Adrenal gland (tissue), 12 donors: ENCODE measurements around the gene GID4. TPM values are rescaled to one million over a fixed set of nuclear protein-coding genes. Genes with fewer than 3 reads are reported as not detected.

ENCODE experiments used
- DNase-seq, 7 donors: peaks; one replicate each; pipeline ENCODE4 v3.0.0-alpha.2; 2019 to 2020
- H3K27ac ChIP-seq, 5 donors: fragments of 200-600 bp; sonication (generic) in 4 of 5; 1 replicate in 3 of 5; 2 replicates in 2 of 5; pipeline versions ENCODE4 v1.5.1 to v1.8.0; 2016 to 2020; ENCODE audit warnings: mild to moderate bottlenecking in 1 of 5
- H3K27me3 ChIP-seq: fragments of 200-600 bp; 2 replicates; pipeline ENCODE4 v1.8.0; 2021
- H3K36me3 ChIP-seq, 2 donors: fragments of 200-600 bp; replicated peaks in 1 of 2; 1 replicate in 1 of 2; 2 replicates in 1 of 2; pipeline versions ENCODE4 v1.5.1 to v1.8.0; 2018 to 2022
- H3K4me1 ChIP-seq, 2 donors: fragments of 200-600 bp; replicated peaks in 1 of 2; 1 replicate in 1 of 2; 2 replicates in 1 of 2; pipeline versions ENCODE4 v1.5.1 to v1.8.0; 2018 to 2021
- H3K4me3 ChIP-seq, 4 donors: fragments of 200-600 bp; sonication (generic) in 3 of 4; one replicate each; pipeline ENCODE4 v1.5.1; 2016 to 2018
- H3K9me3 ChIP-seq, 3 donors: fragments of 200-600 bp; sonication (generic) in 1 of 3; replicated peaks in 1 of 3; 1 replicate in 2 of 3; 2 replicates in 1 of 3; pipeline versions ENCODE4 v1.5.1 to v1.8.0; 2016 to 2021
- CTCF ChIP-seq, 6 experiments: fragments of 450-650 bp in 4 of 6; fragments of 200-600 bp in 2 of 6; sonication (generic) in 1 of 6; IDR thresholded peaks; 1 replicate in 5 of 6; 2 replicates in 1 of 6; pipeline versions ENCODE4 v1.5.1 to v1.8.0; 2016 to 2021; ENCODE audit warnings: antibody characterized with exemption in 6 of 6, mild to moderate bottlenecking in 2 of 6, moderate library complexity in 1 of 6
- POLR2A ChIP-seq, 2 donors: fragments of 450-650 bp; IDR thresholded peaks; one replicate each; pipeline ENCODE4 v1.6.1; 2017; ENCODE audit warnings: antibody characterized with exemption in 2 of 2, mild to moderate bottlenecking in 2 of 2, moderate library complexity in 1 of 2
- WGBS, 4 donors: extraction: QIAGEN DNeasy Blood & Tissue Kit in 2 of 4; methylation state at CpG; one replicate each; pipeline versions ENCODE4 v1.1.5 to v1.1.7; 2013 to 2017; 5-methylcytosine and 5-hydroxymethylcytosine counted together
- intact Hi-C, 2 donors: fragments of 100-400 bp; cut with DNase I; formaldehyde crosslinking; loops; one replicate each; pipeline versions ENCODE4 v1.14.1 to v1.15.0; 2022 to 2023
- polyA plus RNA-seq, 3 donors: library from polyadenylated mRNA; stranded (reverse); fragments of 200-250 nt in 2 of 3; fragments of 350-450 nt in 1 of 3; fragmentation: Illumina TruSeq in 1 of 3; extraction: RNeasy Lipid Tissue Mini Kit (QIAGEN cat#74804) in 1 of 3; gene quantifications; one replicate each; pipeline ENCODE4 v1.2.3, GENCODE V29; 2013 to 2014
- total RNA-seq, 9 donors: library from RNA; depleted of rRNA in 4 of 9; stranded (reverse); fragments of >200 nt in 4 of 9; fragments of 120-200 nt in 1 of 9; fragmentation: NEBNext Ultra II Directional in 1 of 9; extraction: Animal tissue kit (Norgen Biotek cat#: 25700) in 1 of 9; gene quantifications; one replicate each; pipeline versions ENCODE4 v1.1.0 to v1.2.4, GENCODE V29; 2013 to 2023
- donor health status: healthy with polysubstance abuse.
- donor health status: Bipolar disorder and iron deficiency.
- donor health status: DM: yes; HTN: yes; CAD: no.
- donor health status: DM: no; HTN: no; CAD: no.
- donor health status: DM: no; HTN: no; CAD: no.
- donor health status: DM: yes; HTN: yes; CAD: no.

The GID4 gene
- total and polyA plus RNA-seq, 12 donors: 4.2 to 16.7 (median 9.7) TPM

- H3K9me3 ChIP-seq: no peaks in the 10 kb centered on the region
- H3K27me3 ChIP-seq: no peaks in the 10 kb centered on the region
- WGBS, 4 donors: 64 to 90% (median 86%) methylated on average over 2 to 8 of the region's 8 CpGs
- H3K27ac ChIP-seq: no peak overlapping the region
- H3K4me3 ChIP-seq: no peak overlapping the region
- no peaks in the 10 kb centered on the region for H3K36me3 ChIP-seq
- intact Hi-C loops: no loop called here
- no peak for DNase-seq
- no peaks in the 10 kb centered on the region for H3K4me1 ChIP-seq
- TF ChIP-seq CTCF (IDR thresholded peaks at IDR 0.05): no peak
These were observed 29.4 kb upstream of the GID4 start for GRCh38 chr17:18009609-18010420.

GRCh38 chr17:18011286-18011685, 27.9 kb upstream of the GID4 start:
- H3K9me3 ChIP-seq: no peaks in the 10 kb centered on the region
- no peaks in the 10 kb centered on the region for H3K27me3 ChIP-seq
- H3K4me1 ChIP-seq: no peaks in the 10 kb centered on the region
- no peak overlapping the region for H3K27ac ChIP-seq
- H3K4me3 ChIP-seq: no peak overlapping the region
- H3K36me3 ChIP-seq: peaks cover 0 to 4% of the 10 kb centered on the region in 2 donors
- TF ChIP-seq POLR2A (IDR thresholded peaks at IDR 0.05): no peak
- TF ChIP-seq CTCF (IDR thresholded peaks at IDR 0.05): no peak
- intact Hi-C loops: no loop called here
- WGBS, 4 donors: 94 to 97% (median 95%) methylated on average over 5 of the region's 5 CpGs
- DNase-seq: no peak

- Histone ChIP-seq H3K4me1 (peaks cover 16 to 18% of the 10 kb centered on the region in 2 donors), H3K9me3 (no peaks in the 10 kb centered on the region), H3K27me3 (no peaks in the 10 kb centered on the region), H3K27ac (no peak overlapping the region), H3K4me3 (no peak overlapping the region), H3K36me3 (peaks cover 0 to 4% of the 10 kb centered on the region in 2 donors)
- intact Hi-C loops: no loop called here
- WGBS, 4 donors: 95 to 98% (median 97%) methylated on average over 6 of the region's 6 CpGs
- DNase-seq: no peak
- TF ChIP-seq POLR2A (IDR thresholded peaks at IDR 0.05): no peak
- TF ChIP-seq CTCF (IDR thresholded peaks at IDR 0.05): no peak
These were observed 25.2 kb upstream of the GID4 start for GRCh38 chr17:18014006-18014405.

- intact Hi-C loops: no loop called here
- TF ChIP-seq POLR2A (IDR thresholded peaks at IDR 0.05) (no peak), CTCF (IDR thresholded peaks at IDR 0.05) (no peak)
These were observed 23.6 kb upstream of the GID4 start for GRCh38 chr17:18015593-18015992.

More at GRCh38 chr17:18015593-18015992, 23.6 kb upstream of the GID4 start:
- Histone ChIP-seq H3K27ac (no peak overlapping the region), H3K4me1 (peaks cover 16 to 18% of the 10 kb centered on the region in 2 donors), H3K4me3 (no peak overlapping the region), H3K9me3 (no peaks in the 10 kb centered on the region), H3K27me3 (no peaks in the 10 kb centered on the region), H3K36me3 (peaks cover 0 to 4% of the 10 kb centered on the region in 2 donors)
- WGBS, 4 donors: 97 to 100% (median 99%) methylated on average over 4 to 5 of the region's 5 CpGs
- DNase-seq: no peak
